RKO (cell line): ENCODE results near the gene DBF4.
"Not testable (repeated sequence)": the region's sequence is repeated elsewhere in the genome, so short reads cannot be mapped to it uniquely, and the experiment has no call there.

ENCODE experiments used
- DNase-seq: peaks from one replicate; pipeline ENCODE4 v3.0.0-alpha.2; 2016; ENCODE audit warnings: low spot score

Gene DBF4, protein sequence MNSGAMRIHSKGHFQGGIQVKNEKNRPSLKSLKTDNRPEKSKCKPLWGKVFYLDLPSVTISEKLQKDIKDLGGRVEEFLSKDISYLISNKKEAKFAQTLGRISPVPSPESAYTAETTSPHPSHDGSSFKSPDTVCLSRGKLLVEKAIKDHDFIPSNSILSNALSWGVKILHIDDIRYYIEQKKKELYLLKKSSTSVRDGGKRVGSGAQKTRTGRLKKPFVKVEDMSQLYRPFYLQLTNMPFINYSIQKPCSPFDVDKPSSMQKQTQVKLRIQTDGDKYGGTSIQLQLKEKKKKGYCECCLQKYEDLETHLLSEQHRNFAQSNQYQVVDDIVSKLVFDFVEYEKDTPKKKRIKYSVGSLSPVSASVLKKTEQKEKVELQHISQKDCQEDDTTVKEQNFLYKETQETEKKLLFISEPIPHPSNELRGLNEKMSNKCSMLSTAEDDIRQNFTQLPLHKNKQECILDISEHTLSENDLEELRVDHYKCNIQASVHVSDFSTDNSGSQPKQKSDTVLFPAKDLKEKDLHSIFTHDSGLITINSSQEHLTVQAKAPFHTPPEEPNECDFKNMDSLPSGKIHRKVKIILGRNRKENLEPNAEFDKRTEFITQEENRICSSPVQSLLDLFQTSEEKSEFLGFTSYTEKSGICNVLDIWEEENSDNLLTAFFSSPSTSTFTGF

DNA sequence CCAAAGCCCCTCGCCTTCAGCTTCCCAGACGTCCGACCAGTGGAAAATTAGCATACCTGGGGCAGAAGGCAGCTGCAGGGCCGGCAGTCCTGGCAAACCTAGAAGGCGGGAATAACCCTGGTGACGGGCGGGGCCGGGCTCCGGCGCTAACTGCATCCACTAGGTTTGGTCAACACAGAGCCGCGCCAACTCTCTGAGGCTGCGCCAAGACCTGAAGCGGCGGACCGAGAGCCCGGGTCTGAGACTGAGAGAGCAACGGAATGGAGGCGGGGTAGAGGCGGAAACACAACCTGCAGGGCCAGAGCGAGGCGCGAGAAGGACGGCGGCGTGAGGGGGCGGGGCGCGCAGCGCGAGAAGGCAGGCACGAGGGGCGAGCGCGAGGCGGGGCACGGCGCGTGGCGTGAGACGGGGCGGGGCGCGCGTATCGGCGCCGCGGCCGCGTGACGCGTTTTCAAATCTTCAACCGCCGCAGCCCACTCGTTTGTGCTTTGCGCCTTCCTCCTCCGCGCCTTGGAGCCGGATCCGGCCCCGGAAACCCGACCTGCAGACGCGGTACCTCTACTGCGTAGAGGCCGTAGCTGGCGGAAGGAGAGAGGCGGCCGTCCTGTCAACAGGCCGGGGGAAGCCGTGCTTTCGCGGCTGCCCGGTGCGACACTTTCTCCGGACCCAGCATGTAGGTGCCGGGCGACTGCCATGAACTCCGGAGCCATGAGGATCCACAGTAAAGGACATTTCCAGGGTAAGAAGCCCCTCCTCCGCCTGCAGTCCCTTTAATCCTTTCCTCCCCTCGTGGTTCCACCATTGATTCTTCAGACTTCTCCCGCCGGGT is at the start of gene DBF4, which contains the start of gene SLC25A40:
DBF4 (plus strand) TSS at position 454 of the 829 bp plus-strand sequence; CDS start at position 694, 240 bp downstream.
SLC25A40 (minus strand) TSS at position 321 of the 829 bp plus-strand sequence. CDS start 17,633 bp downstream, outside the sequence.
- peak; percentile 94 for DNase-seq

DNA sequence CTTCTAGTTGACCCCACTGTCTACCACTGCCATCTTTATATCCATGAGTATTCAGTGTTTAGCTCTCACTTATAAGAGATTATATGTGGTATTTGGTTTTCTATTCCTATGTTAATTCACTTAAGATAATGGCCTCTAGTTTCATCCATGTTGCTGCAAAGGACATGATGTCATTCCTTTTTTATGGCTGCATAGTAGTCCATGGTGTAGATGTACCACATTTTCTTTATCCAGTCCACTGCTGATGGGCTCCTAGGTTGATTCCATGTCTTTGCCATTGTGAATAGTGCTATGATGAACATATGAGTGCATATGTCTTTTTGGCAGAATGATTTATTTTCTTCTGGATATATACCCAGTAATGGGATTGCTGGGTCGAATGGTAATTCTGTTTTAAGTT is 47.9 kb upstream of the DBF4 start:
- not testable (repeated sequence) for DNase-seq

DNA sequence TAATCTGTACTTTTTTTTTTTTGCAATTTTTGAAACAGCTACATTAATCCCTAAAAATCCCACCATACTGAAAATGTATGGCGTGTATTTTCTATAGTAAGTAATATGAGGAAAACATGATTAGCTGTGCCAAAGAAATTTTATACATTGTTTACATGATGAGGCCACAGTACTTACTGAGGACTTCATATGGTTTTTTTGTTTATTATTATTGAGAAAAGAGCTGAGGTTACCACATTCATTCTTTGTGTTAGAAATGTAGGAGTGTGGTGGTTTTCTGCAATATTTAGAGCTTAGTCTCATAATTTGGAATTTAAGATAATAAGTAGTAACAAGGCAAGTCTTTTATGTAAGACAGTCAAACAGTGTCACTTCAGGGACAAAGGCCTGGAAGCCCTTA is 45.2 kb upstream of the DBF4 start:
- DNase-seq: no peak

DNA sequence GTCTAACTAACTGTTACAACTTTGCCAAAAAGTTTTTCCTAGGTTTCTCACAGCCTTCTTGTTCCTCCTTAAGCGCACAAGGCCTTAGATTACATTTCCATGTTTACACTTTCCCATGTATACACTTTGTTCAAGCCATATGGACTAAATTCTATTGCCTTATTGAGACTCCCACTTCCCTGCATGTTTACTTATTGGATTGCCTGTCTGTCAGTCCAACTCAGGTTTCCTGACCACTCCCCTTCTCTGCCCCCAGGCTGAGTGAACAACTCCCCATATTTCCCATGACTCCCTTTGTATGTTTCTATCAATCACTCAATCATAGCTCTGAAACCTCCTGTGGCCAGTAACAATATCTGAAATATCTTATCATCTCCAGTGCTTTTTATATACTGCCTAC is 43.2 kb upstream of the DBF4 start:
- no peak for DNase-seq

DNA sequence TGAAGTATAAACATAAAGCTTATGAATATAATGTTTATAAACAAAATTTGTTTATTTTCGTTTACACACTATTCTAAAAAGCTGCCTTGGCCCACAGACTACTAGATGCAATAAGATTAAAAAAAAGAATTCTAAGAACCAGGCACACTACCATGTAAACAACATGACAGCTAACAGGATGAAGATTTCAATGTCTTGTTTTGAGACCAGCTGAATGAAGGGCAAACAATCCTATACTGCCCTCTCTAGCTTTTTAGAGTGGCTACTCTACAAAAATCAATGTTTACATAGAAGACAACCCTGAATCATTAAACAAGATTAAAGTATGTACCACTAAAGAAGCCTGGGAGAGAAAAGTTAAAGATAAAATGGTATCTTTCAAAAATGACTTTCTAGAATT is 38.7 kb upstream of the DBF4 start:
- DNase-seq: no peak

DNA sequence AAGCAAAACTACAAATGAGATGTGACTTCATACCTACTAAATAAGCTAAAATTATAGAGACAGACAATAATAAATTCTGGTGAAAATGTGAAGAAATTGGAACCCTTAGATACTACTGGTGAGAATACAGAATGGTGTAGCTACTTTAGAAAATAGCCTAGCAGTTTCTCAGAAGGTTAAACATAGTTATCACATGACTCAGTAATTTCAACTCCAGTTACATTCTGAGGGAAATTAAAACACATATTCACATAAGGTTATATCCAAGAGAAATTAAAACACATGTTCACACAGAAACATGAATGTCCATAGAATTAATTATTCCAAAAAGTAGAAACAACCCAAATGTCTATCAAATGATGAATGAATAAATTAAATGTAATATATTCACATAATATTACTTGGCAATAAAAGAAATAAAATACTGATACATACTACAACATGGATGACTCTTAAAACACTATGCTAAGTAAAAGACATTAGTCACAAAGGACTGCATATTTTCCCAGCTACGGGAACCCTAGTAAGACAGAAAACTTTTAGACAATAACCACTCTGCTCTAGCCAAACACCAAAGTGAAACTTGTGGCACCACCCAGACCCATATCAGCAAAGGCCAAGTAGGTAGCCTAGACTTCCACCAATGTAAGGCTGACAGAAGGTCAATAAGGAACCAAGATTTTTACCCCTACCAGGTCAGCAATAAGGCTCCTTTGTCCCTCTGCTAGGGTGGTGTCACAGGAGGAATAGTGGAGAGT is 25.3 kb upstream of the DBF4 start:
- no peak for DNase-seq

DNA sequence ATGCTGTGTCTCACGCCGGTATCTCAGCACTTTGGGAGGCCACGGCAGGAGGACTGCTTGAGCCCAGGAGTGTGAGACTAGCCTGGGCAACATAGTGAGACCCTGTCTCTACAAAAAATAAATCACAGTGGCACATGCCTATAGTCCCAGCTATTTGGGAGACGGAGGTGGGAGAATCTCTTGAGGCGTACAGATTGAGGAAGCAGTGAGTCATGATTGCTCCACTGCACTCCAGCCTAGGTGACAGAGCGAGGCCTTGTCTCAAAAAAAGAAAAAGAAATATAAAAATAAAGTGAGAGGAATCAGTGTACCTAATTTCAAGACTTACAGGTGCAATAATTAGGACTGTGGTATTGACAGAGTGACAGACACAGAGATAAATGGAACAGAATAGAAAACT is 24.0 kb upstream of the DBF4 start:
- no peak for DNase-seq

DNA sequence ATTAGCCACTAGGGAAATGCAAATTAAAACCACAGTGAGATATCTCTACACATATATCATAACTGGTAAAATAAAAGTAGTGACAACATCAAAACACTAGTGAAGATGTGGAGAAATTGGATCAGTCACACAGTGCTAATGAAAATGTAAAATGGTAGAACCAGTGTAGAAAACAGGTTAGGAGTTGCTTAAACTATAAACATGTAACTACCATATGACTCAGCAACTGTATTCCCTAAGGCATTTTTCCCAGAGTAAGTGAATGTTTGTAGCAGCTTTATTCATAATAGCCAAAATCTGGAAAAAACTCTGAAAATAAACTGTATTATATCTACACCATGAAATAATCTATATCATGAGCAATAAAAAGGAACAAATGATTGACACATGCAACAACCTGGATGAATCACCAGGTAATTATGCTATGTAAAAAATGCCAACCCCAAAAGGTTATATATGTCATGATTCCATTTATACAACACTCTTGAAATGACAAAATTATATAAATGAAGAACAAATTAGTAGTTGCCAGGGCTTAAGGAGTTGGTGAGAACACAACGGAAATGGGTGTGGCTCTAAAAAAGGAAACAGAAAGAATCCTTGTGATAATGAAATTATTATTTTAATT is 22.9 kb upstream of the DBF4 start:
- DNase-seq: no peak

DNA sequence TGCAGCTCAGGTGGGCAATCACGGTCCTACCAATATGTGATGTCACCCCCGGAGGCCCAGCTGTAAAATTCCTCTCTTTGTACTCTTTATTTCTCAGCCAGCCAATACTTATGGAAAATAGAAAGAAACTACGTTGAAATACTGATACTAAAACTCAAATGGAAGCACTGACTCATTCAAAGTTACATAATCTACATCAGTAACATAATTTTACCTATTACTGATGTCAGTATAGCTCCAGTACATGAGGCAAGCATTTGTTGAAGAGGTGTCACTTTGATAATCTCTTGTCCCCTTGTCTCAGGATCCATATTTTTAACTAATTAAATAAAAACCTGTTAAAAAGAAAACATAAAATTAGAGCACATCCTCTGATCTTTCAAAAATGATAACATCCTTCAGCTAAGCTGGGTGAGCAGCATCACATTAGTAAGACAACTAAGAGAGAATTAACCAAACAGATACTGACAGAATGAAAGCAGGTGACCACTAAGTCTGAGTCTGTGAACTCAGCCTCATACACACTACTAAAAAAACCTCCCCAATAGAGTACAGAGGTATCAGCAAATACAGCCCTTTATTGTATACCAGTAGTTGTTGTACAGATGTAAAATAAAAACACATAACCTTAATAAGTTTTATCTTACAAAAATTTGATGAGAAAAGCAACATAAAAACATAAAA is 17.7 kb upstream of the DBF4 start:
- DNase-seq: no peak

DNA sequence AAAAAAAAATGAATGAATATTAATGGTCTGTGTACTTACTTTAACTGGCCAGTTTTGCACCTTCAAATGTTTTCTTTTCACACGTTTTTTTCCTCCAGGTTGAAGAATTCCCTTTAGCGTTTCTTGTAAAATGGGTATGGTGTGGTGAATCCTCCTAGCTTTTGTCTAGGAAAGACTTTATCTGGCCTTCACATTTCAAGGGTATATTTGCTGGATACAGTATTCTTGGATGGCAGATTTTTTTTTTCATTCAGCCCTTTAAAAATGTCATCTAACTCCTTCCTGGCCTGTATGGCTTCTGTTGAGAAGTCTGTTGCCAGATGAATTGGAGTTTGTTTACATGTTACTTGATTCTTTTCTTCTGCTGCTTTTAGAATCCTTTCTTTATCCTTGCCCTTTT is 10.2 kb upstream of the DBF4 start:
- no peak for DNase-seq

DNA sequence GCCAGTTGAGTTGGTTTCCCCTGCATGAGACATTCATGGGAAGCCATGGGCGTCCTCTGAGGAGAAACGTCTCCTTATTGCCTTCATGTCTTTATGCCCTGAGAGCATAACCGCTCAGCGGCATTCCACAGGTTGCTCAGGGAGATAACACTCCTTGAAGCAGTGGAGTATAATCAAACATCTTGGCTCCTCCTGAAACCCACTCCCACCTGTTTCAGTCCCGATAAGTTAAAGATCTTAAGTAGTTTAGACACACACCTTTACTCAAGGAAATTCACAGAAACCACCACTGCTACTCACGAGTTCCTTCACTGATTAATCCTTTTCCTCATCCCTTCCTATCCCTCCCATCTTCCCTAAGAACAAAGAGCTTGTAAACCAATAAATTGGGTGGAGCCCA is 9.8 kb upstream of the DBF4 start:
- DNase-seq: not testable (repeated sequence)

DNA sequence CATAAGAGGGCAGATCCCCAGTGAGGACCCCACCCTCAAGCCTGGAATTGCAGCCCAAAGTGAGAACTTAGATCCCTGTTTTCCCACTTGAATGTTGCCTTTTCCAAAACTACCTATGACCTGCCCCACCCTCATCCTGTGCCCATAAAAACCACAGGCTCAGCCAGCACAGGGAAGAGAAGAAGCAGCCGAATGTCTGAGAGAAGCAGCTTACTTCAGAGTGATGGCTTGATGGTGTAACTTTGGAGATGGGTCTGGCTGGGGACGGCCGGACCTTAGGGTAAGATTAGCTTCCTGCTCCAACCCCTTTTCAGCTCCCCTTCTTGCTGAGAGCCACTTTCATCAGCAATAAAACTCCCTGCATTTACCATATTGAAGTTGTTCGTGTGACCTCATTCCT is 5.8 kb upstream of the DBF4 start:
- DNase-seq: no peak

DNA sequence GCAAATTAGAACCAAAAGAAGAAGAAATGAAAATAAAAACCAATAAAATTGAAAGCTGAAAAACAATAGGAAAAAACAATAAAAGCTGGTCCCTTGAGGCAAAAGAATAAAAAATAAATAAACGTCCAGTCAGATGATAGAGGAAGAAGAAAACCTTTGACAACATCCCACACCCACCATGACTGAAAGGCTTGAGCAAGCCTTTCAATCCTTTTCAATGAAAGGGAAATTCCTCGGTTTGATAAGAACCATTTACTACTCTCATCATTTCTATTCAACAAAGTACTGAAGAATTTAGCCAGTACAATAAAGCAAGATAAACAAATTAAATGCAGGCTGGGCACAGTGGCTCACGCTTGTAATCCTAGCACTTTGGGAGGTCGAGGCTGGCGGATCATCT is 3.9 kb upstream of the DBF4 start:
- DNase-seq: no peak

DNA sequence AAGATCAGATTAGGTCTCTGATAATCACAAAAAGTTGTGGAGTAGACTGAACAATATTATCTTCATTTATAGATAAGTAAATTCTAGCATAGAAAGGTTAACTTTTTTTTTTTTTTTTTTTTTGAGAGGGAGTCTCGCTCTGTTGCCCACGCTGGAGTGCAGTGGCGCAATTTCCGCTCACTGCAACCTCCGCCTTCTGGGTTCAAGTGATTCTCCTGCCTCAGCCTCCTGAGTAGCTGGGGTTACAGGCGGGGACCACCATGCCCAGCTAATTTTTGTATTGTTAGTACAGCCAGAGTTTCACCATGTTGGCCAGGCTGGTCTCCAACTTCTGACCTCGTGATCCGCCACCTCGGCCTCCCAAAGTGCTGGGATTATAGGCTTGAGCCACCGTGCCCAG is 3.0 kb upstream of the DBF4 start:
- DNase-seq: not testable (repeated sequence)

DNA sequence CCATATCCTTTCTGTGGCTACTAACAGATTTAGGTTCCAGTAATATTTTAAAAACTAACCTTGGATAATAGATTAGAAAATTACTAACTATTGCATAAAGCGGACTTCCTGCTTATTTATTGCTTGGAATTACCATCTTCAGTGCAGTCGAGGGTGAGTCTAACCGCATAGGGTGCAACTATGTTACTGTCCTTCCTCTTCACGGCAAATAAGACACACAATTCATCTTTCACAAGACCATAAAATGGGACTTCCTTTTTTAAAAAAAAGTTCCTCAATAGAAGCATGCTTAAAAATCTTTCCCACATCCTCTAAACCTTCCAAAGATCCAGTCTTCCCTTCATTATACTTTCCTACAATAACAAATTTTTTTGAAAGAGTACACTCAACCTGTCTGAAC is 2.2 kb upstream of the DBF4 start:
- no peak for DNase-seq

DNA sequence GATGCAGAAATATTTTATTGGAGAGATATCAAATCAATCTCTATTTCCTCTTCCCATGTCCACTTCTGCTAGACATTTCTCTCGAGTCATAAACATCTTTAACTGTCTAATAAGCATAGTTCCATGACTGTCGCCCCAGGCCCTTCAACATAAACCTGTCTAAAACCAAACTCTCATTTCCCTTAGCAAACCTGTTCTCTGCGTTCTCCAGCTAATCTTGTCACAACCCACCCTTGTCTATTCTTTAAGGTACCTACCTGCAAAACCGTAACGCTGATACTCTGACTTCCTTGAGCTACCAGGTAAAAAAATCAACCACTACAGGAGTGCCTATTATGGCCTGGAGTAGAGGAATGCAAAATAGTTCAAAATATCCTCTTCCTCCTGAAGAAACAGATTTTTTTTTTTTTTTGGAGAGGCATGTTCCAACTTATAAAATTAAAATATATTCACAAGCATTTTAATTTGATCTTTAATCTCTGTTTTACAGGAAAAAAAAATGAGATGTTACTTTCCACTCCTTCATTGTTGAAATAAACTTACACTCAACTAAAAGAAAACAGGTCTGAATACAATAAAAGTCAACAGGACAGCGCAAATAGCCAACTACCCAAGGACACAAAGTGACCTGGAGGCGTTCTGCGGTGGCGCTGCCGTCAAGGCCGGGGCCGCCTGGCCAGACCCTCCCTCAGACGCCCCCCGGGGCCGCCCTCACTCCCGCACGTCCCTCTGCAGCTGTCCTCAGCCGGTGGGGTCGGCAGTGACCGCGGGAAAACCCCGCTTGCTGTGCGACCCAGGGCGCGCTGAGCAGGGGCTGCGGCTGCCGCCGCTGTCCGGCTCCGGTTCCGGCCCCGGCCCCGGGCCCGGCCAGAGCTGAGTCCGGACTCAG is 898 bp upstream of the DBF4 start:
- peak; percentile 26 for DNase-seq

DNA sequence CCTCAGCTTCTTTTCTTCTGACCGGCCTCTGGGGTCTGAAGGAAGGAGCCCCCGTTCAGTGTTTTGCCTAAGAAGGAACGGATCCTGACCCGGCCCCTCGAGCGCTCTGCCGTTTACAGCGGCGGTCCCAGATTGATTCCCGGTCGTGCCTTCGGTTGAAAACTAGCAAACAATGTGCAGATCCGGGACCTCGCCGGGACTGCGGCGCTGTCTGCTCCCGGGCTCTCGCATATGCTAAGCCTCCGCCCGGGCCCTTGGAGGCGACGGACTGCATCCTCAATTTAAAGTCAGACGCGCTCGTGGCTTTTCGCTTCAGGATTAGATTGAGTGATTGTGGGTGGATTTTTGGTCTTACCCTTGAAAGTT is 559 bp downstream of the DBF4 start:
- peak; percentile 68 for DNase-seq

DNA sequence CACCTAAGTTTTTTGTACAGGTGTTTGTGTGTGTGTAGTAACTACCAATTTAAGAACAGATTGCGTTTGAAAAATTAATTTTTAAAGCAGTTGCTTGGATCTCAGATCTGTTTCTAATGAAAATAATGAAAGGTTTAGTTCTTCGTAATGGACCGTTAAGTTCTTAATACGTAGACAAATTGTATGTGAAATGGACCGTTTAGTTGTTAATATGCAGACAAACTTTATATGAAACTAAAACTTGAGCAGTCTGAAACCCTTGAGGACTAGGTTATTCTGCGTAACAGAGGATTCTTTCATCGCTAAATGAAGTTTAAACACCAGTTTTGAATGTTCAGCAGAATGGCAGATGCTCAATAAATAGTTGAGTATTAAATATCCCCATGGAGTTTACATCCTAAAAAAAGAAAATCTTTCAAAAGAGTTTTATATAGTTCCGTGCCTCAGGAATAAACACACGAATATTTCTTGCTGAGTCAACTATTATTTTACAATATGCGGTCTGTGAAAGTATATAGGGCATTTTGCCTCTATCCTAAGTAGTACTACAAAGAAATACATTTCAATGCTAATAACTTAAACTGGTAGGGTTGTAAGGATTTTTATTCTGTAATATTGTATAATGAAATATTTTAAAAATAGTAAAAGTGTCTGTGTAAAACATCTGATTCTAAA is 1.2 kb downstream of the DBF4 start:
- no peak for DNase-seq

DNA sequence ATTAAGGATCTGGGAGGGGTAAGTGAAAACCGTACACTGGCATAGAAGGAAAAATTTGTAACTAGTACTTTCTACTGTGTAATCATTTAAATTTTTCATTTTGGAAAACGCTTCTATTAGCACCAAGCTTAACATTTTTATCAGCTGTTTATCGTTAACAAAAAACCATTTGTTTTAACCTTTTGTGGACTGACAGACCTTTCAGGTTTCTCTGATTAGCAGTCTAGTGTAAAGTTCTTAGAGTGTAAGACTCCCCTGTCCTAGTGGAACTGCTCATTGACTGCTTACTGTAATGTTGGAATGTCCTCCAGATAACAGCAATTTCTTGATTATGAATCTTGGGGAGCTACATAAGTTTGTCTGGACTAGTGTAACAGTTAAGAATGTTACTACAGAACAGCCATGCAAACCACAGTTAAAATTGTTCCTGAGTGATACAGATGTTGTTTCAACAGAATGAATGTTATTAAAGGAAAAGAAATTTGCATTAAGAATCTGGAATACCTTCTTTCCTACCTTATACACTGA is 2.0 kb downstream of the DBF4 start:
- DNase-seq: peak; percentile 42
